Measurements from ENCODE around the gene RHOH.

DNA sequence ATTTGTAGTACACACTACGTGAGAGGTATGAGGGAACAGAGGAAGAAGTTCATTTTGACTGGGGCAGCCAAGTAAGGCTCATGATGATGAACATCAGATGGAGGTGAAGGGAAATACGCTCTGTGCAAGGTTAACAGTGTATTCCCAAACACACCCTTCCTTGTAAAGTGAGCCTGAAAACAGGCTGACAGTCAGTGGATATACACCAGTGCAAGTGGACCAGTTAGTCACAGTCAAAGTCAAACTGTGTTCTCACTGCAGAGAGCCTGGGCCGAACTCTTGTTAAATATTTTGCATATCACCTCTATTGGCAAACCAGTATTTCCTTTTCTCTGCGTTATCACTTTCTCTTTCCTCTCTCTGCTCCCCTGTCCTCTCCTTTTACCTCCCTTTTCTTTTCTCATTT is 23.4 kb upstream of the RHOH start:
- TF ChIP-seq, protein P1, sequence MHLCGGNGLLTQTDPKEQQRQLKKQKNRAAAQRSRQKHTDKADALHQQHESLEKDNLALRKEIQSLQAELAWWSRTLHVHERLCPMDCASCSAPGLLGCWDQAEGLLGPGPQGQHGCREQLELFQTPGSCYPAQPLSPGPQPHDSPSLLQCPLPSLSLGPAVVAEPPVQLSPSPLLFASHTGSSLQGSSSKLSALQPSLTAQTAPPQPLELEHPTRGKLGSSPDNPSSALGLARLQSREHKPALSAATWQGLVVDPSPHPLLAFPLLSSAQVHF (CRISPR knock-in tag; IDR thresholded peaks at IDR 0.05), result no peak
- TF ChIP-seq HNRNPL (IDR thresholded peaks at IDR 0.05; ENCODE audit: low read depth, low read length) (no peak), POLR2AphosphoS5 (IDR thresholded peaks at IDR 0.05; ENCODE audit: low read depth, low read length) (no peak), ZNF678 (CRISPR knock-in tag; IDR thresholded peaks at IDR 0.05) (no peak), PPARG (CRISPR knock-in tag; conservative IDR thresholded peaks at IDR 0.05) (no peak), SMARCE1 (IDR thresholded peaks at IDR 0.05; ENCODE audit: borderline replicate concordance) (no peak), ZFP36 (IDR thresholded peaks at IDR 0.05; ENCODE audit: borderline replicate concordance, low read depth, low read length, partially characterized antibody) (no peak)
- TF ChIP-seq, protein P2, sequence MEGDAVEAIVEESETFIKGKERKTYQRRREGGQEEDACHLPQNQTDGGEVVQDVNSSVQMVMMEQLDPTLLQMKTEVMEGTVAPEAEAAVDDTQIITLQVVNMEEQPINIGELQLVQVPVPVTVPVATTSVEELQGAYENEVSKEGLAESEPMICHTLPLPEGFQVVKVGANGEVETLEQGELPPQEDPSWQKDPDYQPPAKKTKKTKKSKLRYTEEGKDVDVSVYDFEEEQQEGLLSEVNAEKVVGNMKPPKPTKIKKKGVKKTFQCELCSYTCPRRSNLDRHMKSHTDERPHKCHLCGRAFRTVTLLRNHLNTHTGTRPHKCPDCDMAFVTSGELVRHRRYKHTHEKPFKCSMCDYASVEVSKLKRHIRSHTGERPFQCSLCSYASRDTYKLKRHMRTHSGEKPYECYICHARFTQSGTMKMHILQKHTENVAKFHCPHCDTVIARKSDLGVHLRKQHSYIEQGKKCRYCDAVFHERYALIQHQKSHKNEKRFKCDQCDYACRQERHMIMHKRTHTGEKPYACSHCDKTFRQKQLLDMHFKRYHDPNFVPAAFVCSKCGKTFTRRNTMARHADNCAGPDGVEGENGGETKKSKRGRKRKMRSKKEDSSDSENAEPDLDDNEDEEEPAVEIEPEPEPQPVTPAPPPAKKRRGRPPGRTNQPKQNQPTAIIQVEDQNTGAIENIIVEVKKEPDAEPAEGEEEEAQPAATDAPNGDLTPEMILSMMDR (CRISPR knock-in tag; IDR thresholded peaks at IDR 0.05), result no peak
- TF ChIP-seq, protein P3, sequence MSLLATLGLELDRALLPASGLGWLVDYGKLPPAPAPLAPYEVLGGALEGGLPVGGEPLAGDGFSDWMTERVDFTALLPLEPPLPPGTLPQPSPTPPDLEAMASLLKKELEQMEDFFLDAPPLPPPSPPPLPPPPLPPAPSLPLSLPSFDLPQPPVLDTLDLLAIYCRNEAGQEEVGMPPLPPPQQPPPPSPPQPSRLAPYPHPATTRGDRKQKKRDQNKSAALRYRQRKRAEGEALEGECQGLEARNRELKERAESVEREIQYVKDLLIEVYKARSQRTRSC (CRISPR knock-in tag; IDR thresholded peaks at IDR 0.05; ENCODE audit: low read depth), result no peak

All from HepG2 (cell line).